T-helper 9 cell (primary cell): ENCODE results near the gene GNA12.
A peak's percentile ranks its signal among the peaks of the same experiment; 100 is the strongest.
"Not testable (repeated sequence)": the region's sequence is repeated elsewhere in the genome, so short reads cannot be mapped to it uniquely, and the experiment has no call there.

Experiments used
- DNase-seq: peaks from one replicate; pipeline ENCODE4 v3.0.0-alpha.2; 2020

The GNA12 gene

GRCh38 chr7:2687881-2688318, 156.2 kb downstream of the GNA12 start, which contains the start of gene AMZ1:
TSS of gene AMZ1 (plus strand) at chr7:2688202. CDS start at chr7:2700452, 12,250 bp downstream.
- DNase-seq: no peak

GRCh38 chr7:2687338-2687869, 156.7 kb downstream of the GNA12 start:
- no peak for DNase-seq

- no peak for DNase-seq
These were observed 158.0 kb downstream of the GNA12 start for GRCh38 chr7:2686101-2686500.

- no peak for DNase-seq
These were observed 159.6 kb downstream of the GNA12 start for GRCh38 chr7:2684501-2684900.

GRCh38 chr7:2681929-2682799, 161.9 kb downstream of the GNA12 start:
- no peak for DNase-seq

GRCh38 chr7:2680792-2681490, 163.2 kb downstream of the GNA12 start:
- peak; percentile 43 for DNase-seq

- DNase-seq: no peak
These were observed 163.9 kb downstream of the GNA12 start for GRCh38 chr7:2680256-2680655.

GRCh38 chr7:2679135-2680127, 164.7 kb downstream of the GNA12 start:
- DNase-seq: not testable (repeated sequence)

- not testable (repeated sequence) for DNase-seq
These were observed 165.7 kb downstream of the GNA12 start for GRCh38 chr7:2678454-2678853.
